Measurements from ENCODE around the gene GARIN5A.

- TF ChIP-seq GATA2 (IDR thresholded peaks at IDR 0.05; ENCODE audit: low read depth, low read length) (no peak), GATA3 (IDR thresholded peaks at IDR 0.05; ENCODE audit: low read depth, low read length) (no peak)
Measured at GRCh38 chr19:50468818-50469217, 7.8 kb downstream of the GARIN5A start.

Data from SH-SY5Y (cell line).